ENCODE measurements around the gene SF1.

SF1 gene

DNA sequence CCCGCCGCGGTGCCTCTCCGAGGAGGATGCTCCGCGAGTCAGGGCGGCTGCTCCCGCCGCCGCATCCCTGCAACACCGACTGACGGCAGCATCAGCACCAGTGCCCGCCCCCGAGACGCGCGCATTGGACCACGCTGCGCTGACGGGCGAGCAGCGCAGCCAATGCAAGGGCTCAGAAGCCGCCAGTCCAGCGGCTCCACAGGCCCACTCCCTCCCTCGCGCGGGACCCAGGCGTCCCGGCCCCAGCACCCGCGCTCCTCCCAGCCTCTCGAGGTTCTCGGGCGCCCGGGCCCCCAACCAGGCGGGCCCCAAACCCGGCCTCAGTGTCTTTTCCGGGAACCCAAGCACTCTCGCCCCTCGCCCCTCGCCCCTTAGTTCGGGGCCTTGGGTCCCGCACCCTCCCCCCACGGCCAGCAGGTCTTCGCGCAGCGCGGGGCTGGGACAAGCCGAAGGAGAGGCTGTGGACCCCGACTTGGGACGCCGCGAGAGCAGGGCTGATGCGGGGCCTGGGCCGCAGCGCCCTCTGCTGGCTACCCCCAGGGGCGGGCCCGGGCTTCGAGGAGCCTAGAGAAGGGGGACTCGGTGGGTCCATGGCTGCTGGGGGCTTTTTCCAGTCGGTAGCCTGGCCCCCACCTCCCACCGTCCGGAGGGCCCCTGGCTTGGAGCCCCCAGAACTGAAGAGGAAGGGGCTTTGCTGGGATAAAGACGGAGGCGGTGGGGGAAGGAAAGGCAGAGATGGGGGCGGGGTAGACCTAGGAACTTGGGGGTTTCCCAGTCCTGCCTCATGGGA, 55.0 kb downstream of the SF1 start, which contains the start of gene NRXN2:
Gene NRXN2, minus strand, starts transcription at position 81 of the 790 bp plus-strand sequence. CDS start 9,498 bp downstream, outside the sequence.
- DNase-seq: no peak

DNA sequence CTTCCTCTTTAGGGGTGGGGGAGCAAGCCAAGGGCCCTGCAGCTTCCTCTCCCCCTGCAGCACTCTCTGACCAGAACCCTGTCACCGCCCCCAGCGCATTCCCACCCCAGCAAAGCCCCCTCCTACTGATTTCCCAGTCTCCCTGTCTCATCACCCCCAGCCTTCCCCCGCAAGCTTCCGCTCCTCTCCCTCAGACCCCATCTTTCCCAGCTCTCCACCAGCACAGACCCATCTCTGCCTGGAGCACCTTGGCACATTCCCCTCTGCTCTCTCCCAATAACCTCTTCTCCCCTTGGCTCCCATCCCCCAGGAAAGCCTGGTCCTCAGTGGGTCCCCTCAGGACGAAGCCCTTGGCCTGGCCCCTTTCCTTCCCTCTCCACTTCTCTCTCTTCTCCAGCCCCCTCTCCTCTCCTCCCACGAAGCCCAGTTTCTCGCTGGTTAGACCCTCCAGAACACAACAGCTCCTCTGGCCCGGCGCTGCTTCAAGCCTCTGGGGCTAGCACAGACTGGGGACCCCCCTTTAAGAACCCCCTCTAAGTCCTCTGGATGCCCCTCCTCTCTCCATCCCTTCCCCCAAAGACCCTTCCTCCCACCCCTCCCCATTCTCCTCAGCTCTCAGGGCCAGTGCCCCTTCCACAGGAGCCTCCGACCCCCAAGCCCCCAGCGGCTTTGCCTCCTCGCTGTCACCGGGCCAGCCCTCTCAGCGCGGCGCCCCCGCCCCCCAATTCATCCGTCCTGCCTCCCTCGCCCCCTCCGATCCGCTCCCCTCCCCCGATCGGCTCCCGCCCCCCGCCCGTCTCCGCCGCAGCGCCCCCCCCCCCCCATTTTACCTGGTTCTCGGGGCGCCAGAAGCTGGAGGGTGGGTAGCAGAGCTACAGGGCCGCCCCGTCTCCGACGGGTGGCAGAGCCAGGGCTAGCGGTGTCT, 55.9 kb downstream of the SF1 start:
- no peak for DNase-seq

DNA sequence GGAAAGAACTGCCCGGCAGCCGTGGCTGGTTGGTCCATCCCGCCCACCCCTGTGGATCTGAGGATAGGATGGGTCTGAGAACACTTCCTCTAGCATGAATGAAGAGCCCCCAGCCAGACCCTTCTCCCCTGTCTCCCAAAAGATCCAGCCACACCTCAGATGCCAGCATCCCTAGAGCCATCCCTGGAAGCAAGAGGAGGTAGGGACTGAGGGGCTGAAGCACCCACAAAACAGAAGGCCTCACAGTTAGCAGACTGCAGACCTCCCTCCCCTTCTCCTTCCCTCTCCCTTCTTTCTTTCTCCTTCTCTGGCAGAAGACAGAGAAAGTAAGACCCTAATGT, 57.0 kb downstream of the SF1 start:
- no peak for DNase-seq

DNA sequence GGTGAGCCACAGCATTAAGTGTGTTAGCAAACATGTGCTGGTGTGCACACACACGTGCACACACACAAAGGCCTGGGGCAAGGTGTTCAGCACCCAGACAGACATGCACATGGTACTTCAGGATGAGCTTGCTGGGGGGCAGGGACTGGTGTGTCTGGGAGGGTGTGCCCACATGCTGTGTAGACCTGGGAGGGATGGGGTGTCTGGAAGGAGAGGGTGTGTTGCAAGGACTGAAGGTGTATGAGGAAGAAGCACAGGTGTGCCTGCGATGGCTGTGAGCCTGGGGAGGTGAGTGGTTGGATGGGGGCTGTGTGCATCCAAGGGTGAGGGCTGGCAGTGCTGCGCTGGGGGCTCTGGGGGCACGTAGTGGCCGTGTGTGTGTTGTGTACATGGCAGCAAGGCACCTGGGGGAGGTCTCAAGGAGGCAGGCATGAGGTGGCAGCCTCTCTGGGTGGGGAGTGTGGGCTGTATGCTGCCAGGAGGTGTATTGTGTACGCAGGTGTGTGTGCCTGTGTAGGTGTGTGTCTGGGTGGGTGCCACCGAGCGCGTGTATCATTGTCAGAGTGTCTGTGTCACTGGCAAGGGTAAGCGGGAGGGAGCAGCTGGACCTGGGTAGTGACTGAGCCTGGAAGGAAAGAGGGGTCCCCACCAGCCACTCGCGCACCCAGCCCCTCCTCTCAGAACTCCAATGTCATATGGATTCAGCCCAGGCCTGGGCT, 57.5 kb downstream of the SF1 start:
- no peak for DNase-seq

DNA sequence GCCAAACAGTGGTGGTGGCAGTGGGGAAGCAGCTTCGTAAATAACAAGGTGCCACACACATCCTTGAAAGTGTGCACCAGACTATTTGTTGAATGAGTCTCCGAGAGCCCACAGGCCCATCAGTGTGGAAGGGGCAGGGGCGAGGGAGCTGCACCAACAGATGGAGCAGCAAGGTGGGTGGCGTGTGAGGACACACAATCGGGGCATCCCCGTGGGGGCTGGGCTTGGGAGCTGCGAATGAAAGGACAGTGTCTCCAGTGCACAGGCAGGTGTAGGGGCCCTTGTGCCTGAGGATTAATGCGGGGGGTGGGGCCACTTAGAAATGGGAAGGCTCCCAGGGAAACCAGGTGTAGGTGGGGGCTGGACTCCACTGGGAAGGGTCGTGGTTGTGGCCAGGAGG, 58.2 kb downstream of the SF1 start:
- DNase-seq: no peak

DNA sequence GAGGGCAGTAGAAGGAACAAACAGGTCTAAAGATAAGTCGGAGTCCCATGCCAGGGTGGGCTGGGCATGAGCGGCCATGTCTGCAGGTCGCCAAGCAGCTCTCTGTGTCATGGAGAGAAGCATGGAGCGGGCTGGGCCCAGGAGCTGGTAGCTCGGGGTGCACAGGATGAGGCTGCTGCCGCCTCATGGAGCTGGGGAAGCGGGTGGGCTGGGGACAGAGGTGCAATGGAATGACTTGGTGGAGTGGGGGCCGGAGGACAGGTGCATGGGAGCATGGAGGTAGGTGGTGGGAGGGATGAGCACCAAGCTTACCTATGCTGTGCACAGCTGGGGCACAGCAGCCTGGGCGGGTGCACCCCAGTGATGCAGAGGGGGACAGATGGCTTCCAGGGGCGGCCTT, 58.9 kb downstream of the SF1 start:
- DNase-seq: no peak

DNA sequence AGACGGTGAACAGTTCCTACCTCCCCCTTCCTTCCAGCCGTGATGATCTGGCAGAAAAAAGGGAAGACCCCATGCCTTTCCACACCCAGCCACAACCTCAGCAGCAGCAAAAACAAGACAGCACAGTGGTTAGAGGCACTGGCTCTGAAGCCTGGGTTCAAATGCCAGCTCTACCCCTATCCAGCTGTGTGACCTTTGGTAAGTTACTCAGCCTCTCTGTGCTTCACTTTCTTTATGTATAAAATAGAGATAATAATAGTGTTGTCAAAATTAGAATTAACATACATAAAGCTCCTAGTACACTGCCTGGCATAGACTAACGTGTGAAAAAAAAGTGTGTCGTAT, 59.6 kb downstream of the SF1 start:
- DNase-seq: no peak

DNA sequence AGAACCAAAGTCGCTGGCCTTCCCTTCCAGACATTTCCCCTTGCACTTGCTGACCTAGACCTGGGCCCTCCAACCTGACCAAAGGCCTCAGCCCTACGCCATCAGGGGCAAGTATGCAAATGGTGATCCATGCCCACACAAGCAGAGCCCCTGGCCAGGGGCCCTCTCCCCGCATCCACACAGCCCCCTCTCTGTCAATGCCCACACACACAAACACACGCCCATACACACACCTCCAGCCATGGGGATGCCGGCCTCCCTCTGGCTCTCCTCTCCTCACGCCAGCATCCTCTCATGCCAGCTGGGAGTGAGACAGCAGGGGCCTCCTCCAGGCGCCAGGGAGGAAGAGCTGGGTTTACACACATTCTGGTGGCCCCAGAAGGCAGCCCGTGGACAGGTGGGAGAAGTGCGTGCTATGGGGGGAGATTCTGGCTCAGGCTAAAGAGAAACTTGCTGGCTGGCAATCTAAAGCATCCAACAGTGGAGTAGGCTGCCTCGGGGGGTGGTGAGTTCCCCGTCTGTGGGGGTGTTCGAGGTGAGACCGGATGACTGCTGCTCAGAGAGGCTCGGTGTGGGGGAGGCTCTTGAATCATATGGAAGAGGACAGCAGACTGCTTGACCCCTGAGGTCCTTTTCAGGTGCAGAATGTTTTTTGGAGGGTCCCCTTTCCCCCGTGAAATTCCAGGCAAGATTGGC, 60.1 kb downstream of the SF1 start:
- DNase-seq: no peak

DNA sequence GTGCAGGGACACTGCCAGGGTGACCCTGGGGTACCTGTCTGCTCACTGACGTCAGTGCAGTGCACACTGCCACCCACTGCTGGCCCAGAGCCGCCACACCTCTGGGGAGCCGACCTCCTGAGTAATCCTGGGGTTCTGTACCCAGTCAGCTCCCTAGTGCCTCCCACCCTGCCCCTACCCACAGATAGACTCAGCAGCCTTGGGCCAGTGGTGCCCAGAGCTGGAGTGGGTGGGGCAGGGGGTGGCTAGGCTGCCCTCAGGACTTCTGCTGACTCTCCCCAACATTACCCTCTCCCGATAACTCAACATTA, 61.1 kb downstream of the SF1 start:
- DNase-seq: no peak

DNA sequence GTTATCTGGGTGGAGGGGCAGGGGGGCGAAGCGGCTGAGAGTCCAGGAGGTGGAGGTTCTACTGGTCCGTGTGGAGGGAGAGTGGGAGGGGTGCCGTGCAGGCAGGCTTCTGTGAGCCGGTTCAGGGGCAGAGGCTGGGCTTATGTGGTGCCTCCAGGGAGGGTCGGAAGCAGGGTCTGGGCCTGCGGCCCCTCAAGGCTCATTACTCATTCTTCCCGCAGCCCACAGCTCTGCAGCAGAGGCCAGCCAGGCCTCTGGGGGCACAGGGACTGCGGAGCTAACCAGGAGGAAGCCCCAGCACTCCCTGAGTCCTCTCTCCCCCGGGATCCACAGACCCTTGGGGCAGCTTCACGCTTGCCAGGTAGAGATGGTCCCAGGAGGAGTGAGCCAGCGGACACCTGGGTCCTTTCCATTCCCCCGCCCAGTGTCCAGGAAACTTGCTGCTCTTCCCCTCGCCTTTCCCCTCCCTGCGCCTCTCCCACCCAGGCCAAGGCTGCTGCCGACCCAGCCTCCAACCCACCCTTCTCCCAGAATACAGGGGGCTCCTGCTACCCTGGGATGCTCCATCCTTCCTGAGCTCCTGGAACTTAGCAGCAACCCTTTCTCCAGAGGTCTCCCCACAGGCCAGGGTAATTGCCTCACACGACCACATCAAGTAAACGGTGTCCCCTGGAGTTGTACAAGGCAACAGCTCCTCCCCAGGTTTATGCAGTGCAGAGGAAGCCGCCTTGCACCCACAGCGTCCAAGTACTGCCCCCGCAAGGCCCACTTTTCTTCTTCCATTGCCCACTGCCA, 61.7 kb downstream of the SF1 start:
- DNase-seq: no peak

DNA sequence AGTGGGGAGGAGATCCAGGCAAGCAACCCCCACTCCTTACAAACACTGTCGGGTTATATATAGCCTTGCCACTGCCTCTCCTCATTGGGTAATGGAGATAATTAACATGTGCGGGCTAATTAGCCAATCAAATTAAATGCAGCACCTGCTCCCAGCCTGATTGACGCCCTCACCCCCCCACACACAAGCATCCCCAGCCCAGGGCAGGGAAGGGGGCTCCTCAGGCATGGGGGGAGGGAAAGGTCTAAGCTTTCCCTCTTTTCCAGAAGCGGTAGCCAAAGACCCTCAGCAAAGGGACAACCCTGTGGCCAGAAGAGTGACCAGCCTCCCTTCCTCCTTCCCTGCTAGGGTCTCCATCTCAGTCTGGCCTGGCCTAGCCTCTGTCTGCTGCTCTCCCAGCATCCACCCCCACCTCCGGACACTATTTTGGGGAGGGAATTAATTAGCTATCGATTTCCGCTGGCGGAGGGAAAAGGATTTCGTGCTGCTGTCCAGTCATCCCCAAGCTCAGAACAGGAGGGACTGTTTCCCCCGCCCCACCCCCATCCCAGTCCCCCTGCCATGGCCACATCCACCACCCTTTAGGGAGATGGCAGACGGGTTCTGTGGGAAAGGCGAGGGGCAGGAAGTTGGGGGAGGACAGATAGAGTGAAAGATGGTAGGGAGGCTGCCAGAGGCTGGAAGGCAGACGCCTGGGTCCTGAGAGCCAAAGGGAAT, 62.4 kb downstream of the SF1 start:
- no peak for DNase-seq

DNA sequence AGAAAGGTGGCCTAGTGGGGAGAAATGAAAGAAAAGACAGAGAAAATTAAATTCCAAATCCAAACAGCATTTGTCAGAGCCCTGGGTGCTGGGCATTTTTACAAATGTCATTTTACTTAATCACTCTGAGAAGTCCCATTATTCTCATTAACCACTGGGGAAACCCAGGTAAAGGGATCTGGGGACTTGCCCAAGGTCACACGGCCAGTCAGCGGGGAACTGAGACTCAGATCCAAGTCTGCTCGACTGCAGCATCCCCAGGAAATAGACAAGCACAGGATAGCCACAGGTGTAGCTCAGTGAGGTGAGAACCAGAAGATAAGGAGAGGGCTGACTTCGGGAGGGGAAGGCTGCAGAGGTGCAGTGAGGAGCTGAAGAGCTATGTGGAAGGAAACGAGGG, 63.2 kb downstream of the SF1 start:
- DNase-seq: no peak

DNA sequence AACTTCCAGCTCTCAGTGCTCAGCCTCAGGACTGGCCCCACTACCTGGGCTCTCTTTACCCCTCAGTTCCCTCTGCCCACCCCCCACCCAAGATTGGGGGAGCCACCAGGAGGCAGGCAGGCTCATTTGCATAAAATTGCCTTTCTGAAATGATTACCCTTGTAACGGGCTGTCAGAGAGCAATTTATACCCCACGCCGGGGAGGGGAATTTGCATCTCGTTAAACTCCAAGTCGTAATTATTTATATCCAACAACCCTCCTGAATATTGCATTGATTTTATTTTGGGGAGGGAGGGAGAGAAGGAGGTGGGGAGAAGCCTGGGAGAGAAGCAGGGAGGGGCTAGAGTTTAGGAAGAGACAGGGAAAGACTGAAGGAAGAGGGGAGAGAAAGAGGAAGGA, 63.7 kb downstream of the SF1 start:
- DNase-seq: no peak
